Measurements from ENCODE around the gene COLEC12. TPM values are rescaled to one million over a fixed set of nuclear protein-coding genes. Genes with fewer than 3 reads are reported as not detected.

Gene COLEC12
- total and polyA plus RNA-seq, 8 donors: 0.35 to 5.5 (median 1.3) TPM

DNA sequence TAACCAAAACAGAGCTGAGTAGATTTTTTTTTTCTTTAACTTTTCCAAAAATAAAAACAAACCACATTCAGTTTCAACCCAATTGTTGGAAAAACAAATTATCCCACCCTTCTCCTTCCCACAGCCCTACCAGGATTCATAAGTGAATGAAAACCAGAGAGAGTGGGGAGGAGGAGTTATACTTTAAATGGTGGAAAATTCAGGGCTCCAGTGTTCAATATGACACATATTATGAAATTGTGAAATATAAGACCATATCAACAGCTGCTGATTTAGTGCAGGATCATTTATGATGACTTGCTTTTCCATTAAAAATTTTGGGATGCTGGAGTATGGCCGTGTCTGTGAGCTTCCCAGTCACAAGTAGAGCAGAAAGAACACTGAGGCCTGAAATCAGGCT is 26.7 kb downstream of the COLEC12 start:
- 90 to 92% methylated on average over 1 of the region's 1 CpG for WGBS, 2 donors
- DNase-seq (no peak), ATAC-seq (no peak), FAIRE-seq (no peak)
- no peak for TF ChIP-seq CTCF (IDR thresholded peaks at IDR 0.05)
- Histone ChIP-seq H3K27me3 (no peaks in the 10 kb centered on the region), H3K4me1 (peaks cover 10 to 20% (median 11%) of the 10 kb centered on the region in 3 donors), H3K9me3 (no peaks in the 10 kb centered on the region), H3K36me3 (no peaks in the 10 kb centered on the region), H3K4me3 (no peak overlapping the region), H3K27ac (no peak overlapping the region)
- intact Hi-C loops (cut with DNase I): no loop called here

DNA sequence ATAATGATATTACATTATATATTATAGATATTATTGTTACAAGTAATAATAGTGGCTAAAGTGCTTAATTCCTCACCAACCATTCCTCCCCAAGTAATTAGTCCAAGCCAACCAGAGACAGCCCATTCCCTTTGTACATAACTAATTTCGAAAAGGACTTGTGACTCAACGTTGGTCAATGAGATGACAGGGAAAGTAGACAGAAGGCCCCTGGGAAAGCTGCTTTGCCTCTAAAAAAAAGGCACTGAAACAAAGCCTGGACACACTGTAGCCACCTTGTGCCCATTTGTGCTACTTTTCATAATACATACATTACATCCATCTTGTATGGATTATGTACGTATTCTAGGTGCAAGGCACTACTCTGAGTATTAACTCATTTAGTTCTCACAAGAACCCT is 28.8 kb downstream of the COLEC12 start:
- Histone ChIP-seq H3K27ac (no peak overlapping the region), H3K36me3 (no peaks in the 10 kb centered on the region), H3K4me1 (peaks cover 10 to 15% (median 10%) of the 10 kb centered on the region in 3 donors), H3K4me3 (no peak overlapping the region), H3K9me3 (no peaks in the 10 kb centered on the region), H3K27me3 (no peaks in the 10 kb centered on the region)
- ATAC-seq: no peak
- no peak for DNase-seq
- intact Hi-C loops (cut with DNase I): no loop called here
- 77 to 92% methylated on average over 3 of the region's 3 CpGs for WGBS, 2 donors
- FAIRE-seq: no peak
- TF ChIP-seq CTCF (IDR thresholded peaks at IDR 0.05): no peak

GRCh38 chr18:470661-471501 is 29.6 kb downstream of the COLEC12 start:
- H3K27me3 ChIP-seq: no peaks in the 10 kb centered on the region
- peaks cover 5 to 8% (median 7%) of the 10 kb centered on the region in 3 donors for H3K4me1 ChIP-seq
- H3K4me3 ChIP-seq: no peak overlapping the region
- FAIRE-seq (no peak), DNase-seq (no peak), ATAC-seq (peak in 1 of 4 donors; percentile 20)
- H3K9me3 ChIP-seq: no peaks in the 10 kb centered on the region
- 56 to 66% methylated on average over 5 of the region's 5 CpGs for WGBS, 2 donors
- no peaks in the 10 kb centered on the region for H3K36me3 ChIP-seq
- no peak for TF ChIP-seq CTCF (IDR thresholded peaks at IDR 0.05)
- no peak overlapping the region for H3K27ac ChIP-seq
- intact Hi-C loops (cut with DNase I): no loop called here

DNA sequence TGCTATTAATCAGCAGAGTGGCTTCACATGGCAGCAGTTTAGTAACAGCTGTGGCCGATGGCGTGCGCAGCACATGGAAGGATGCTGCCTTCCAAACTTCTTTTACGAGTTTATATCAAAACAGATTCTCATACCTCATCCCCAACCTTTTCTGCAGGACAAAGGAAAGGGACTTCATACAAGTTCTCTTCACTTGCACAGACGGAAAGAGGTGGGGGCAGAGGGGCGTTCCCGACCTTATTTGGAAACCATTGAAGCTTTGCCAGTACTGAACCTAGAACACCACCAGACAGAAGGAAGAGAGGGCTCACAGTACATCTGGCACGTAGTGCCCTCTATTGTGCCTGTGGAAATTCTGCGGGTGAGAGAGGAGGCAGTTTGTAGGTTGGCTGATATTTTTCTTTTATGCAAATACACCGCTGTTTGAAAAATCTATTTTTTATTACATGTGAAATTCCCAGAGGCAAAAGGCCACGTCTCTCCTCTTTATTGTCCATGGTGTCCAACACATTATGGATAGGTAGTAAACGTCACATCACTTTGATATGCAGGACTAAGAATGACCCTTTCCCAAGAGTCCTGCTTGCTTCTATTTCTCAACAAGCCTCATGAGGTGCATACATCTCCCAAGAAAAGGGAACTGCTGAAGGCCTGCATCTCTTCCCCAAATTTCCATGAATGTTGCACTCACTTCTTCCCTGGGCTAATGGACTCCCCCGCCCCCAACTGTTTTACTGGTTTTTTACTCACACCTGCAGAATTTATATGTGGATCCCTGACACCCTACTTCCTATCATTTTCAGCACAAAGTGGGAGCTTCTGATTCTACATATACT is 31.3 kb downstream of the COLEC12 start:
- DNase-seq (no peak), ATAC-seq (no peak), FAIRE-seq (no peak)
- WGBS, 2 donors: 75 to 77% methylated on average over 13 of the region's 13 CpGs
- Histone ChIP-seq H3K4me3 (no peak overlapping the region), H3K4me1 (no peaks in the 10 kb centered on the region), H3K27ac (no peak overlapping the region), H3K27me3 (no peaks in the 10 kb centered on the region), H3K9me3 (no peaks in the 10 kb centered on the region), H3K36me3 (no peaks in the 10 kb centered on the region)
- no peak for TF ChIP-seq CTCF (IDR thresholded peaks at IDR 0.05)
- intact Hi-C loops (cut with DNase I): no loop called here
